ENCODE data around the gene AGXT2. TPM values are rescaled to one million over a fixed set of nuclear protein-coding genes. Genes with fewer than 3 reads are reported as not detected.

The AGXT2 gene
- total RNA-seq = not detected in 3 replicates

- Mint-ChIP-seq H3K36me3 (no peaks in the 10 kb centered on the region), H3K27me3 (ENCODE audit: low read depth) (no peaks in the 10 kb centered on the region), H3K4me1 (no peaks in the 10 kb centered on the region), H3K9me3 (peaks cover 10% of the 10 kb centered on the region), H3K27ac (no peak within 1 kb of the TSS), H3K4me3 (no peak within 1 kb of the TSS)
- DNase-seq (ENCODE audit: low spot score in 2 of 2, unreplicated experiment in 2 of 2) = no peak
- TF ChIP-seq, protein P1, sequence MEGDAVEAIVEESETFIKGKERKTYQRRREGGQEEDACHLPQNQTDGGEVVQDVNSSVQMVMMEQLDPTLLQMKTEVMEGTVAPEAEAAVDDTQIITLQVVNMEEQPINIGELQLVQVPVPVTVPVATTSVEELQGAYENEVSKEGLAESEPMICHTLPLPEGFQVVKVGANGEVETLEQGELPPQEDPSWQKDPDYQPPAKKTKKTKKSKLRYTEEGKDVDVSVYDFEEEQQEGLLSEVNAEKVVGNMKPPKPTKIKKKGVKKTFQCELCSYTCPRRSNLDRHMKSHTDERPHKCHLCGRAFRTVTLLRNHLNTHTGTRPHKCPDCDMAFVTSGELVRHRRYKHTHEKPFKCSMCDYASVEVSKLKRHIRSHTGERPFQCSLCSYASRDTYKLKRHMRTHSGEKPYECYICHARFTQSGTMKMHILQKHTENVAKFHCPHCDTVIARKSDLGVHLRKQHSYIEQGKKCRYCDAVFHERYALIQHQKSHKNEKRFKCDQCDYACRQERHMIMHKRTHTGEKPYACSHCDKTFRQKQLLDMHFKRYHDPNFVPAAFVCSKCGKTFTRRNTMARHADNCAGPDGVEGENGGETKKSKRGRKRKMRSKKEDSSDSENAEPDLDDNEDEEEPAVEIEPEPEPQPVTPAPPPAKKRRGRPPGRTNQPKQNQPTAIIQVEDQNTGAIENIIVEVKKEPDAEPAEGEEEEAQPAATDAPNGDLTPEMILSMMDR (IDR thresholded peaks at IDR 0.05; ENCODE audit: unreplicated experiment) = no peak
These were observed at the start of gene AGXT2 for GRCh38 chr5:35047785-35048404. Gene AGXT2 (minus strand): TSS chr5:35047949. CDS start chr5:35047892, 57 bp downstream.

- Mint-ChIP-seq H3K4me3 (no peak overlapping the region), H3K27me3 (ENCODE audit: low read depth) (no peaks in the 10 kb centered on the region), H3K4me1 (no peaks in the 10 kb centered on the region), H3K27ac (no peak overlapping the region), H3K36me3 (no peaks in the 10 kb centered on the region), H3K9me3 (no peaks in the 10 kb centered on the region)
- DNase-seq (ENCODE audit: low spot score in 2 of 2, unreplicated experiment in 2 of 2) = no peak
- TF ChIP-seq, protein P1 (IDR thresholded peaks at IDR 0.05; ENCODE audit: unreplicated experiment) = no peak
These were observed 49.2 kb upstream of the AGXT2 start for GRCh38 chr5:35096932-35097331.

DNA sequence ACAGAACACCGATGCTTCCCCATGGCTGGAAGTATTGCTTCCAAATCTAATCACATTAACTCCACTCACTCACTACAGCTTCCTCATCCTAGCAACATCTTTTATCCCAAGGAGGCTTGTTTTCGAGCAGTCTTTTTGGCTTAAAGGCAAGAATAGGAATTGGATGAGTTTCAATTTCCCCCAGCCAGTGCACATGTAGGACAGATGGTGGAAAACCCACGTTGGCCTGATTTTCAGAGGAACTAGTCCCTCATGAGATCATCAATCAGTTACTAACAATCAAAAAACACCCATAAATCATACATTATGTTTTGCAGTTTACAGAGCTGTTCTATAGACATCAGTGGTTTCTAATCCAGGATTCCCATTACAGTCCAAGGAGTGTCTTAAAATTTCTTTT is 48.5 kb upstream of the AGXT2 start:
- no peak for DNase-seq (ENCODE audit: low spot score in 2 of 2, unreplicated experiment in 2 of 2)
- Mint-ChIP-seq H3K4me3 (no peak overlapping the region), H3K9me3 (no peaks in the 10 kb centered on the region), H3K27ac (no peak overlapping the region), H3K27me3 (ENCODE audit: low read depth) (no peaks in the 10 kb centered on the region), H3K4me1 (no peaks in the 10 kb centered on the region), H3K36me3 (no peaks in the 10 kb centered on the region)
- TF ChIP-seq, protein P1 (IDR thresholded peaks at IDR 0.05; ENCODE audit: unreplicated experiment) = no peak

DNA sequence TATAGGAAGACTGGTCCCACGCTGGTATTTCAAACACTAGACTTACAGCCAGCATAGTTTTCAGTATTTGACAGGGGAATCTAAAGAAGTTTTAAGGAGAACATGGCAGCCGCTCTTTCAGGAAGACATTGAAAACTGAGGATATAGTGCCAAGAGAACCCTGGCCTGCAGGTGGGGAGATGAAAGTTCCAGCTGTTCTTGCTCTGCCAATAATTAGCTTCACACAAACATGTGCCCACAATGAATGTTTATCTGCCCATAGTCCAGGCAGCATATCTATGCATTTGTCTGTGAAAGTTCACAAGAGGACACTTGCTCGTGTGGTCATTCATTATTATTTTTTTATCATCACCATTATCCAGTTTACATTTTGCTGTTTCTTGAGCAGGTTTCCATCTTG is 47.6 kb upstream of the AGXT2 start:
- Mint-ChIP-seq H3K27me3 (ENCODE audit: low read depth) (no peaks in the 10 kb centered on the region), H3K4me3 (no peak overlapping the region), H3K36me3 (no peaks in the 10 kb centered on the region), H3K27ac (no peak overlapping the region), H3K4me1 (no peaks in the 10 kb centered on the region), H3K9me3 (no peaks in the 10 kb centered on the region)
- no peak for DNase-seq (ENCODE audit: low spot score in 2 of 2, unreplicated experiment in 2 of 2)
- TF ChIP-seq, protein P1 (IDR thresholded peaks at IDR 0.05; ENCODE audit: unreplicated experiment) = no peak

- DNase-seq (ENCODE audit: low spot score in 2 of 2, unreplicated experiment in 2 of 2) = no peak
- TF ChIP-seq, protein P1 (IDR thresholded peaks at IDR 0.05; ENCODE audit: unreplicated experiment) = no peak
- Mint-ChIP-seq H3K9me3 (no peaks in the 10 kb centered on the region), H3K36me3 (no peaks in the 10 kb centered on the region), H3K27me3 (ENCODE audit: low read depth) (no peaks in the 10 kb centered on the region), H3K4me1 (no peaks in the 10 kb centered on the region), H3K27ac (no peak overlapping the region), H3K4me3 (no peak overlapping the region)
These were observed 47.2 kb upstream of the AGXT2 start for GRCh38 chr5:35094948-35095347.

GRCh38 chr5:35092703-35093102 is 45.0 kb upstream of the AGXT2 start:
- TF ChIP-seq, protein P1 (IDR thresholded peaks at IDR 0.05; ENCODE audit: unreplicated experiment) = no peak
- no peaks in the 10 kb centered on the region for H3K36me3 Mint-ChIP-seq
- DNase-seq (ENCODE audit: low spot score in 2 of 2, unreplicated experiment in 2 of 2) = no peak
- no peak overlapping the region for H3K27ac Mint-ChIP-seq
- H3K4me1 Mint-ChIP-seq = no peaks in the 10 kb centered on the region
- no peaks in the 10 kb centered on the region for H3K9me3 Mint-ChIP-seq
- no peaks in the 10 kb centered on the region for H3K27me3 Mint-ChIP-seq (ENCODE audit: low read depth)
- no peak overlapping the region for H3K4me3 Mint-ChIP-seq

All from mesothelial cell of epicardium (in vitro differentiated cells).